ENCODE results near the gene ARMC8. TPM values are rescaled to one million over a fixed set of nuclear protein-coding genes. Genes with fewer than 3 reads are reported as not detected.

Gene ARMC8
- total RNA-seq, 2 experiments from 2014 or later: 48.8 to 57.1 TPM

DNA sequence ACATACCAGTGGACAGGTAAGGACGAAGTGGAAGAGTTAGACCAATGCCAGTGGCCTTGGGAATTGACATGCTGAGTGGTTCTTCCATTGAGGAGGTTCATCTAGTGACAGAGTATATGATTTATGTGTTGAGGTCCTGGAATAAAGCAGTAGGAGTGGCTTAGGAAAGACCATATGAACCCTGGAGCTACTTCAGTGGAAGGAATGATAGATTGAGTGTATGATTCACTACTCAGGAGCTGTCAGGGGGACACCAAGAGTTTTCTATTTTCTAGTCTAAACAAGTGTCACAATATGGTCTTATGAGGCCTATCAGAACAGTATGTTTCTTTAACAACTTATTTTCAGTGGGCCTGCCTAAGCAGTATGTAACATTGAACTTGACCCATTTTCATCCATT, 78.6 kb downstream of the ARMC8 start:
- no peaks in the 10 kb centered on the region for H3K4me1 ChIP-seq (ENCODE audit: insufficient read depth, low read length, poor library complexity, severe bottlenecking)
- intact Hi-C loops (cut with micrococcal nuclease; ENCODE audit: unreplicated experiment): no loop called here
- H3K9me2 ChIP-seq (ENCODE audit: insufficient read depth, low read length): no peaks in the 10 kb centered on the region
- H3K36me3 ChIP-seq (ENCODE audit: insufficient read depth, low read length): peaks cover 41% of the 10 kb centered on the region
- H4K20me1 ChIP-seq (ENCODE audit: insufficient read depth, low read length): no peaks in the 10 kb centered on the region; the same call in 1 of the 2 replicates
- no peaks in the 10 kb centered on the region for H3K9me3 ChIP-seq (ENCODE audit: low read length)
- DNase-seq (ENCODE audit: low spot score): no peak
- no TSS peak for BruUV-seq (replicated peaks)
- no peak overlapping the region for H3K4me3 ChIP-seq (ENCODE audit: low read depth, low read length, poor library complexity, severe bottlenecking)
- H3K4me2 ChIP-seq (ENCODE audit: low read length): no peak overlapping the region
- ChIA-PET POLR2A (no interaction called here), CTCF (ENCODE audit: unreplicated experiment) (no interaction called here)
- no peak overlapping the region for H2AFZ ChIP-seq (ENCODE audit: low read length)
- no peak for TF ChIP-seq EZH2phosphoT487 (IDR thresholded peaks at IDR 0.05; ENCODE audit: borderline replicate concordance, low read depth, low read length)
- no peak for TF ChIP-seq CTCF (conservative IDR thresholded peaks at IDR 0.05; ENCODE audit: low read length)
- H3K27ac ChIP-seq (ENCODE audit: low read depth, low read length, poor library complexity, severe bottlenecking): no peak overlapping the region
- no peaks in the 10 kb centered on the region for H3K79me2 ChIP-seq (ENCODE audit: insufficient read depth, low read depth, low read length)

- Histone ChIP-seq H2AFZ (ENCODE audit: low read length) (no peak overlapping the region), H3K4me2 (ENCODE audit: low read length) (no peak overlapping the region), H3K36me3 (ENCODE audit: insufficient read depth, low read length) (peaks cover 53% of the 10 kb centered on the region), H3K4me1 (ENCODE audit: insufficient read depth, low read length, poor library complexity, severe bottlenecking) (no peaks in the 10 kb centered on the region), H3K27ac (ENCODE audit: low read depth, low read length, poor library complexity, severe bottlenecking) (no peak overlapping the region), H3K79me2 (ENCODE audit: insufficient read depth, low read depth, low read length) (no peaks in the 10 kb centered on the region), H3K9me2 (ENCODE audit: insufficient read depth, low read length) (no peaks in the 10 kb centered on the region), H3K4me3 (ENCODE audit: low read depth, low read length, poor library complexity, severe bottlenecking) (no peak overlapping the region), H3K9me3 (ENCODE audit: low read length) (no peaks in the 10 kb centered on the region), H4K20me1 (ENCODE audit: insufficient read depth, low read length) (no peaks in the 10 kb centered on the region; the same call in 1 of the 2 replicates)
- POLR2A ChIA-PET: no interaction called here
- intact Hi-C loops (cut with micrococcal nuclease; ENCODE audit: unreplicated experiment): no loop called here
- DNase-seq (ENCODE audit: low spot score): no peak
- TF ChIP-seq CTCF (conservative IDR thresholded peaks at IDR 0.05; ENCODE audit: low read length) (no peak), EZH2phosphoT487 (IDR thresholded peaks at IDR 0.05; ENCODE audit: borderline replicate concordance, low read depth, low read length) (no peak)
- CTCF ChIA-PET (ENCODE audit: unreplicated experiment): no interaction called here
- no TSS peak for BruUV-seq (replicated peaks)
Measured at GRCh38 chr3:138267083-138267482, 80.0 kb downstream of the ARMC8 start.

GRCh38 chr3:138270245-138270644, 83.1 kb downstream of the ARMC8 start:
- no peaks in the 10 kb centered on the region for H3K79me2 ChIP-seq (ENCODE audit: insufficient read depth, low read depth, low read length)
- DNase-seq (ENCODE audit: low spot score): no peak
- TF ChIP-seq CTCF (conservative IDR thresholded peaks at IDR 0.05; ENCODE audit: low read length) (peak; percentile 66), EZH2phosphoT487 (IDR thresholded peaks at IDR 0.05; ENCODE audit: borderline replicate concordance, low read depth, low read length) (no peak)
- no peak overlapping the region for H3K4me3 ChIP-seq (ENCODE audit: low read depth, low read length, poor library complexity, severe bottlenecking)
- no peaks in the 10 kb centered on the region for H3K4me1 ChIP-seq (ENCODE audit: insufficient read depth, low read length, poor library complexity, severe bottlenecking)
- POLR2A ChIA-PET: interaction anchor here (0.7 to 1.5 kb wide), 5 partner anchors 10 to 32 kb away, joined by 3 to 4 read pairs (median 4); no protein-coding TSS in a partner anchor
- no peak overlapping the region for H3K4me2 ChIP-seq (ENCODE audit: low read length)
- no TSS peak for BruUV-seq (replicated peaks)
- peaks cover 56% of the 10 kb centered on the region for H3K36me3 ChIP-seq (ENCODE audit: insufficient read depth, low read length)
- H3K9me3 ChIP-seq (ENCODE audit: low read length): no peaks in the 10 kb centered on the region
- no peaks in the 10 kb centered on the region for H4K20me1 ChIP-seq (ENCODE audit: insufficient read depth, low read length)
- CTCF ChIA-PET (ENCODE audit: unreplicated experiment): no interaction called here
- H3K9me2 ChIP-seq (ENCODE audit: insufficient read depth, low read length): no peaks in the 10 kb centered on the region
- intact Hi-C loops (cut with micrococcal nuclease; ENCODE audit: unreplicated experiment): no loop called here
- no peak overlapping the region for H3K27ac ChIP-seq (ENCODE audit: low read depth, low read length, poor library complexity, severe bottlenecking)
- no peak overlapping the region for H2AFZ ChIP-seq (ENCODE audit: low read length)
